Neural cell (in vitro differentiated cells): ENCODE data around the gene ASF1B. TPM values are rescaled to one million over a fixed set of nuclear protein-coding genes. Genes with fewer than 3 reads are reported as not detected.

Source experiments
- H2AFZ ChIP-seq: fragments of 200-600, 300-800 bp; sonication (generic), shearing (Covaris generic); 2 replicates; pipeline ENCODE4 v1.6.0; 2014; ENCODE audit warnings: low read depth, mild to moderate bottlenecking, antibody characterized with exemption, low read length, moderate library complexity
- H3F3A ChIP-seq: fragments of 200-600 bp; shearing (Covaris generic); 2 replicates; pipeline ENCODE4 v1.6.1; 2016; ENCODE audit warnings: mild to moderate bottlenecking, moderate library complexity, mixed read lengths, antibody characterized with exemption, low read length; ENCODE audit not compliant: insufficient read depth, poor library complexity, severe bottlenecking
- H3K27ac ChIP-seq: fragments of 200-600, 300-800 bp; sonication (generic), shearing (Covaris generic); 2 replicates; pipeline ENCODE4 v1.5.1; 2014; ENCODE audit warnings: mild to moderate bottlenecking, low read length, moderate library complexity
- H3K27me3 ChIP-seq: fragments of 300-800, 200-600 bp; sonication (generic), shearing (Covaris generic); 2 replicates; pipeline ENCODE4 v1.6.0; 2014; ENCODE audit warnings: mild to moderate bottlenecking, low read depth, low read length, moderate library complexity; ENCODE audit not compliant: insufficient read depth
- H3K36me3 ChIP-seq: fragments of 300-800, 200-600 bp; sonication (generic), shearing (Covaris generic); 2 replicates; pipeline ENCODE4 v1.5.1; 2014; ENCODE audit warnings: mild to moderate bottlenecking, antibody characterized with exemption, low read length, moderate library complexity; ENCODE audit not compliant: insufficient read depth
- H3K4me2 ChIP-seq: fragments of 300-800, 200-600 bp; sonication (generic), shearing (Covaris generic); 2 replicates; pipeline ENCODE4 v1.6.0; 2014; ENCODE audit warnings: mild to moderate bottlenecking, low read length
- H3K4me3 ChIP-seq: fragments of 300-800, 200-600 bp; sonication (generic), shearing (Covaris generic); 2 replicates; pipeline ENCODE4 v1.5.1; 2014; ENCODE audit warnings: mild to moderate bottlenecking, low read length, moderate library complexity
- H3K79me2 ChIP-seq: fragments of 200-600 bp; shearing (Covaris generic); replicated peaks from 2 replicates; pipeline ENCODE4 v1.6.0; 2014; ENCODE audit warnings: mild to moderate bottlenecking, low read length, moderate library complexity; ENCODE audit not compliant: insufficient read depth
- H3K9ac ChIP-seq: fragments of 300-800, 200-600 bp; sonication (generic), shearing (Covaris generic); 2 replicates; pipeline ENCODE4 v1.6.1; 2016; ENCODE audit warnings: mild to moderate bottlenecking, low read length, mixed read lengths
- H3K9me2 ChIP-seq: fragments of 200-600 bp; shearing (Covaris generic); 2 replicates; pipeline ENCODE4 v1.6.1; 2016; ENCODE audit warnings: mild to moderate bottlenecking, low read length, mixed read lengths; ENCODE audit not compliant: insufficient read depth
- H3K9me3 ChIP-seq: fragments of 200-600, 300-800 bp; sonication (generic), shearing (Covaris generic); 2 replicates; pipeline ENCODE4 v1.6.1; 2016; ENCODE audit warnings: mild to moderate bottlenecking, mixed run types, low read length, moderate library complexity, mixed read lengths
- H4K20me1 ChIP-seq: fragments of 200-600 bp; shearing (Covaris generic); 2 replicates; pipeline ENCODE4 v1.6.1; 2016; ENCODE audit warnings: mild to moderate bottlenecking, mixed run types; ENCODE audit not compliant: insufficient read depth
- CTCF ChIP-seq: fragments of 450-650 bp; IDR thresholded peaks from 2 replicates; pipeline ENCODE4 v1.5.1; 2014; ENCODE audit warnings: antibody characterized with exemption, mild to moderate bottlenecking, moderate library complexity; ENCODE audit not compliant: poor library complexity, severe bottlenecking
- EP300 ChIP-seq: fragments of 450-650 bp; conservative IDR thresholded peaks from 2 replicates; pipeline ENCODE4 v1.6.1; 2014; ENCODE audit warnings: antibody characterized with exemption, mild to moderate bottlenecking, moderate library complexity; ENCODE audit not compliant: poor library complexity, severe bottlenecking
- EZH2 ChIP-seq: fragments of 200-600, 300-800 bp; shearing (Covaris generic), sonication (generic); IDR thresholded peaks from 2 replicates; pipeline ENCODE4 v1.6.1; 2014; ENCODE audit warnings: antibody characterized with exemption, low read length, borderline replicate concordance, mild to moderate bottlenecking; ENCODE audit not compliant: insufficient read depth, poor library complexity, severe bottlenecking
- MXI1 ChIP-seq: fragments of 450-650 bp; conservative IDR thresholded peaks from 2 replicates; pipeline ENCODE4 v1.6.1; 2014; ENCODE audit warnings: antibody characterized with exemption, mild to moderate bottlenecking; ENCODE audit not compliant: poor library complexity, severe bottlenecking
- POLR2AphosphoS5 ChIP-seq: IDR thresholded peaks from 2 replicates; pipeline ENCODE4 v1.6.1; 2012
- RAD21 ChIP-seq: fragments of 450-650 bp; conservative IDR thresholded peaks from 2 replicates; pipeline ENCODE4 v1.6.1; 2014; ENCODE audit warnings: antibody characterized with exemption, mild to moderate bottlenecking, moderate library complexity
- REST ChIP-seq: IDR thresholded peaks from 2 replicates; pipeline ENCODE4 v1.6.1; 2012; ENCODE audit warnings: borderline replicate concordance
- SMC3 ChIP-seq: fragments of 450-650 bp; conservative IDR thresholded peaks from 2 replicates; pipeline ENCODE4 v1.6.1; 2014; ENCODE audit warnings: antibody characterized with exemption, mild to moderate bottlenecking, moderate library complexity; ENCODE audit not compliant: poor library complexity
- TAF1 ChIP-seq: IDR thresholded peaks from 2 replicates; pipeline ENCODE4 v1.6.1; 2012; ENCODE audit warnings: low read depth
- polyA plus RNA-seq: library from polyadenylated mRNA; depleted of rRNA; stranded (reverse); fragments of >200 nt; gene quantifications from 2 replicates; pipeline ENCODE4 v1.2.3, GENCODE V29; 2014

ASF1B gene
- polyA plus RNA-seq, 1 donor from 2014 or later: 0.32 TPM

- H2AFZ ChIP-seq: no peak overlapping the region
- no peaks in the 10 kb centered on the region for H3K27me3 ChIP-seq
- no peaks in the 10 kb centered on the region for H3K9me2 ChIP-seq
- no peaks in the 10 kb centered on the region for H3K36me3 ChIP-seq
- no peaks in the 10 kb centered on the region for H4K20me1 ChIP-seq
- TF ChIP-seq MXI1: no peak
- no peak for TF ChIP-seq SMC3
- H3K4me3 ChIP-seq: no peak overlapping the region
- no peak overlapping the region for H3K9ac ChIP-seq
- no peak overlapping the region for H3K4me2 ChIP-seq
- H3K9me3 ChIP-seq: no peaks in the 10 kb centered on the region
- H3F3A ChIP-seq: no peaks in the 10 kb centered on the region
- no peak overlapping the region for H3K27ac ChIP-seq
- peaks cover 23% of the 10 kb centered on the region for H3K79me2 ChIP-seq
Observed at GRCh38 chr19:14119644-14120496, 16.5 kb downstream of the ASF1B start.

- H2AFZ ChIP-seq: no peak overlapping the region
- H3F3A ChIP-seq: no peaks in the 10 kb centered on the region
- H3K4me3 ChIP-seq: peak overlapping the region; percentile 76
- no peaks in the 10 kb centered on the region for H3K9me2 ChIP-seq
- H3K9me3 ChIP-seq: no peaks in the 10 kb centered on the region
- peak overlapping the region; percentile 74 for H3K9ac ChIP-seq
- H3K27me3 ChIP-seq: no peaks in the 10 kb centered on the region
- no peaks in the 10 kb centered on the region for H4K20me1 ChIP-seq
- H3K36me3 ChIP-seq: no peaks in the 10 kb centered on the region
- TF ChIP-seq MXI1 (no peak), EP300 (no peak), CTCF (no peak), SMC3 (no peak), EZH2 (no peak), TAF1 (no peak), POLR2AphosphoS5 (no peak), REST (no peak), RAD21 (no peak)
- H3K4me2 ChIP-seq: peak overlapping the region; percentile 86
- H3K27ac ChIP-seq: no peak overlapping the region
- peaks cover 29% of the 10 kb centered on the region for H3K79me2 ChIP-seq
Observed at GRCh38 chr19:14119146-14119545, 17.2 kb downstream of the ASF1B start.
